ENCODE results near the gene GMPR.
"Not testable (repeated sequence)": the region's sequence is repeated elsewhere in the genome, so short reads cannot be mapped to it uniquely, and the experiment has no call there.

The GMPR gene

DNA sequence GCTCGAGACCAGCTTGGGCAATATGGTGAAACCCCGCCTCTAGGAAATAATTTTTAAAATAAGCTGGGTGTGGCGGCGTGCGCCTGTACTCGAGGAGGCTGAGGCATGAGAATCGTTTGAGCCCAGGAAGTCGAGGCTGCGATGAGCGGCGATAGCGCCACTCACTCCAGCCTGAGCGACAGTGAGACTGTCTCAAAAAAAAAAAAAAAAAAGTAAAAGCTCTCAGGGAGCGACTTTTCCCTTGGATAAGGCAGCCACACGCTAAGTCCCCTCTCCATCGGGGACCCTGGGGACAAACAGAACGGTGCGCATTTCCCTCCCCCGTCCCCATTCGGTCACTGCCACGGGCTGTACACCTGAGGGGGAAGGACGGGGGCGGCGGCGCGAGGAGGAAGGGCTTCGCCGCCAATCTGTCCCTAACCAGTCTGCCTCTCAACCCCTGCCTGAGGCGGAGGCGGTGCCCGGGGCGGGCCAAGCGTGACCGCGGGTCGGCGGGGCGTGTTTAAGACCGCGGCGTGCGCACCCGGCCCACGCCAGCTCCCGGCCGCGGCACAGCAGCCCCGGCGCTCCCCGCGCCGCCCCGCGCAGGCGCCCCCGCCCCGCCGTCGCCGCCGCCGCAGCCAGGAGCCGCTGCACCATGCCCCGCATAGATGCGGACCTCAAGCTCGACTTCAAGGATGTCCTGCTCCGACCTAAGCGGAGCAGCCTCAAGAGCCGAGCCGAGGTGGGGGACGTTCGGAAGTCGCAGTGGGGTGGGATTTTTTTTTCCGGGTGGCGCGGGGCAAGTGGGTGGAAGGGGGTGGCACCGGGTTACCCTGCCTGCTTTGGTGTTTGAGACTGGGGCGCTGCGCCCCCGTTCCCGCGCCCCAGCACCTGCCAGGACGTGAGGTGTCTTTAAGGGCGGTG lies at the start of gene GMPR:
GMPR (plus strand) TSS at position 531 of the 906 bp plus-strand sequence; CDS start at position 638, 107 bp downstream.
- DNase-seq: peak; percentile 57

DNA sequence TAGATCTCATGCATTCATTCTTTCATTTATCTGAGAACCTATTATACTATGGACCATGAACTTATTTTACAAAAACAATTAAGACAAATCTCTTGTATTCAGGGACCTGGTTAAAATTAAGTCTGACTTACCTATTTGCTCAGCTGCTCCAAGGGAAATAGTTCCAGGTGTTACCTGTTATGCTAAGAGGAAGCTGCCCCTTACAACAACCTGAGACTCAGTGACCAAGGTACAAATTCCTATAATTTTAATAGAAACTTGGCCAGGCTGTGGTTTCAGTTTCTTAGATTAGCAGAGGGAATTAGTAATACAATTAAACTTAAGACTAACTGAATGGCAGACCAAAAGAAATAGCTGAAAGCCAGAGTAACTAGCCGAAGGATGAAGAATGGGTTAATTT lies 48.2 kb upstream of the GMPR start:
- DNase-seq: no peak

DNA sequence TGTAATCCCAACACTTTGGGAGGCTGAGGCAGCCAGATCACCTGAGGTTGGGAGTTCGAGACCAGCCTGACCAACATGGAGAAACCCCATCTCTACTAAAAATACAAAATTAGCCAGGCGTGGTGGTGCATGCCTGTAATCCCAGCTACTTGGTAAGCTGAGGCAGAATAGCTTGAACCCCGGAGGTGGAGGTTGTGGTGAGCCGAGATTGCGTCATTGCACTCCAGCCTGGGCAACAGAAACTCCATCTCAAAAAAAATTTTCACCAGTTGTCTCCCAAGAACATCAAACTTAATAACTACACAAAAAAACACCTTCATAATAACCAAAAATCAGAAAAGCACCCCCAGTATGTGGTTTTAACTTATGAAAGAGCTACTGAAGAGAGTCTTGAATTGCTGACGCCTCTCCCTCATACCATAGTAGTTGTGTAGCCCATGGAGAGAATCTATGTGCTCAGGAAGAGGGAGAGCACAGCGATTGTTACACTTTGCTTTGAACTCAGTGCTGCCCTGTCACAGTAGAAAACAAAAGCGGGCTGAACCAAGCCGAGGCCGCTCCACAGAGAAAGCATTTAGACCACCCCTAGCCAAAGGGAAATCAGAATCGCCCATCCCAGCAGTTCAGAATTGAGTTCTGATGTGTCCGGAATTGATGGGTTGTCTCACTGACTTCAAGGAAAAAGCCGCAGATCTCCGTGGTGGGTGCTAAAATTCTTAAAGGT lies 42.0 kb upstream of the GMPR start:
- no peak for DNase-seq

DNA sequence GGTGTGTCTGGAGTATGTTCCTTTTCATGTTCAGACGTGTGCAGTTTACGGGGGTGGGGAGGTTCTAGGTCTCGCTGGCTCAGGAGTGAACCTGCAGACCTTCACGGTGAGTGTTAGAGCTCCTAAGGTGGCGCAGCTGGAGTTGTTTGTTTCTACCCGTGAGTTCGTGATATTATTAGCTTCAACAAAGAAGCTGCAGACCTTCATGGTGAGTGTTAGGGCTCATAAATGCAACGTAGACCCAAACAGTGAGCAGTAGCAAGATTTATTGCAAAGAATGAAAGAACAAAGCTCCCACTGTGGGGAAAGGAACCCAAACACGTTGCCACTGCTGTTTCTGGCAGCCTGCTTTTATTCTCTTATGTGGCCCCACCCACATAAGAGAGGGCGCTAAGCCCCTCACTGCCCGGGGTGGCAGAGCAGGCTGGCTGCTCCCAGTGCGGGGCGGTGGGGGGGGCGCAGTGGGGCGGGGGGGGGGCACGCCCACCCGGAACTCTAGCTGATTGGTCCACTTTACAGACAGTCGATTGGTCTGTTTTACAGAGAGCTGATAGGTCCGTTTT lies 41.3 kb upstream of the GMPR start:
- DNase-seq: no peak

DNA sequence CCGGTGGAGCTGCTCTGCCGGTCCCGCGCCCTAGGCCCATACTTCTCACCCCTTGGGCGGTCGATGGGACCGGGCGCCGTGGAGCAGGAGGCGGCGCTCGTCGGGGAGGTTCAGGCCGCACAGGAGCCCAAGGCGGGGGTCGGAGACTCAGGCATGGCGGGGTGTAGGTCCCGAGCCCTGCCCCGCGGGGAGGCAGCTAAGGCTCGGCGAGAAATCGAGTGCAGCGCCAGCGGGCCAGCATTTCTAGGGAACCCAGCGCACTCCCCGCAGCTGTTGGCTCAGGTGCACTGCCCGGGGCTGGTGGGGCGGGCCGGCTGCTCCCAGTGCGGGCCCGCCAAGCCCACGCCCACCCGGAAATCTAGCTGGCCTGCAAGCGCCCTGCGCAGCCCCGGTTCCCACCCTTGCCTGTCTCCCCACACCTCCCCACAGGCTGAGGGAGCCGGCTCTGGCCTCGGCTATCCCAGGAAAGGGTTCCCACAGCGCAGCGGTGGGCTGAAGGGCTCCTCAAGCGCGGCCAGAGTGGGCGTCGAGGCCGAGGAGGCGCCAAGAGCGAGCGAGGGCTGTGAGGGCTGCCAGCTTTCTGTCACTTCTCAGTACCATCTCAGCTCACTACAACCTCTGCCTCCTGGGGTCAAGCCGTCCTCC lies 40.2 kb upstream of the GMPR start:
- no peak for DNase-seq

DNA sequence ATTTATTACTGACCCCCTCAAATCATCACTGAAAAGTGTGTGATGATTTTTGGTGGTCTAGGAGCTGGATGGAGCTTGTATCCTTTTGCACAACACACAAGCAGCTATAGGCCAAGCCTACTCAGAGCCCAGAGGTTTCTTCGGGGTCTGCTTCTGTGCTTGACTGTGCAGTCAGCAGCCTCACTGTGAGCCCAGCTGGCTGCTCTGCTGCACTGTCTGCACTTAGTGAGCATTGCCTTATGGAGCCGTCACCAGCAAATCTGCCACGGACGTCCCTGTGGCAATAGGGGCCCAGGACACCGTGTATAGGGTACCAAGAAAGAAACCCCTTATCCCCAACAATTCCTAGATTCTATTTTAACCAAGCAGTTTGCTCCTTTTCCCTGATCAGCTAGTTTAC lies 38.6 kb upstream of the GMPR start:
- DNase-seq: no peak

DNA sequence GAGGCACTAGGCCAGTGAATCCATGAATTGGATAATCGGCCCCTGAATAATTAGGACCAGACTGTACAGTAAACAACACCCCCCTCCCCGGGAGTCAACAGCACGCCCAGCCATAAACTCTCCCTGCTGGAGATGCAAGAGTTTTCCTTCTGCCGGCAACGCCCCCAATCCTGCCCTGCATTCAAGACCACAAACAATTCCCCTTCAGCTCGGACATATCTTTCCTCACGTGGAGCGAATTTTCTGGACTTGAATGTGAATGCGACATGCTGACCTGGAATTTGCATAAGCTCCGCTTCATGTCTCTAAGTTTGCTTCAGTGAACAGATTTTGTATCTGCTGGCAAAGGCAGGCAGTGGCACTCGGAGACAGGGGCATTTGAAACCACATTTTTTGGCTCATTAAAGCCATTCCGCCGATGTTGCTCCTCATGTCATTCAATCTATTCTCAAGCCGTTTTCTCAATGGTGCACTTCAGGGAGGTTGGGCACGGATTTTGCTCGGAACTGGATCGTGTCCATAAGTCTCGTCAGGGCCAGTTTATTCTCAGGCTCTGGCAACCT lies 38.0 kb upstream of the GMPR start:
- DNase-seq: no peak

DNA sequence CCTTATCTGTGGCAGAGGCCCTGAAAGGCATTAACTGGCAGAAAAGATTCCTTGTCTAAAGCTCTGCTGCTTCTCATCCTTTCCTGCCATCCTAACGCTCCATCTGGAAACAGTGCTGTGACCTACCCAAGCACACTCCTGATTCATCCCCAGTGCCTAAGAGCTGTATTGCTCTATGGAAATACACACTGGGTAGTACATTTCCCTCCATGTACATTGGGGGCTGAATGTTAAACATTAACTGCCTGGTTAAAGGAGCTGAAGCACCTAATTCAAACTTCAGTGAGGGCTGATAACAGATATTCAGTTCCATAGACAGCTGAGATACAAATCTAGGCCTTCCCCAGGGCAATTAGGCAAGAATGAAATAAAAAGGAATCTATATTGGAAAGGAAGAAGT lies 36.7 kb upstream of the GMPR start:
- DNase-seq: no peak

DNA sequence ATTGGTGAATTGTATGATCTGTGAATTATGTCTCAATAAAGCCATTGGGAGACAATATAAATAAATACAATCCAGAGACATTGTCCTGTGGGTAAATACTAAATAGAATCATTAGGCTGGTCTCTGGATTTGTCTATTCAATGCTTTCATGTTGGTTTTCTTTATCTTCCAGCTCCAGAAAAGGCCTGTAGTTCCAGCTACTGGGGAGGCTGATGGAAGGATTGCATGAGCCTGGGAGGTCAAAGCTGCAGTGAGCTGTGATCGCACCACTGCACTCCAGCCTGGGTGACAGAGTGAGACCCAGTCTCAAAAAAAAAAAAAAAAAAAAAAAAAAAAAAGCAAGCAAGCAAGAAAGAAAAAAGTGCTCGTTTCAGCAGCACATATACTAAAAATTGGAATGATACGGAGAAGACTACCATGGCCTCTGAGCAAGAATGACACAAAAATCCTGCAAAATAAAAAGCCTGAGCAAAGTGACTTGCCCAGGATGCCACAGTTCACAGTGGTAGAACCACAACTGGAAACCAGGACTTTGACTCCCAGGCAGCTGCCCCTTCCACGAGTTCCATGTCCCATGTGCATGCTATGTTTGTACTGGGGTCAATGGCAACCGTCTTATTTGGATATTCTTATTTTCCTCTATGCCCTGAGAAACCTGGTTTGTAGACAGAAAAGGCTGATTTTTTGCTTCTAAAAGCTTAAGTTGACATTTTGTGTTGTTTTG lies 33.6 kb upstream of the GMPR start:
- no peak for DNase-seq

DNA sequence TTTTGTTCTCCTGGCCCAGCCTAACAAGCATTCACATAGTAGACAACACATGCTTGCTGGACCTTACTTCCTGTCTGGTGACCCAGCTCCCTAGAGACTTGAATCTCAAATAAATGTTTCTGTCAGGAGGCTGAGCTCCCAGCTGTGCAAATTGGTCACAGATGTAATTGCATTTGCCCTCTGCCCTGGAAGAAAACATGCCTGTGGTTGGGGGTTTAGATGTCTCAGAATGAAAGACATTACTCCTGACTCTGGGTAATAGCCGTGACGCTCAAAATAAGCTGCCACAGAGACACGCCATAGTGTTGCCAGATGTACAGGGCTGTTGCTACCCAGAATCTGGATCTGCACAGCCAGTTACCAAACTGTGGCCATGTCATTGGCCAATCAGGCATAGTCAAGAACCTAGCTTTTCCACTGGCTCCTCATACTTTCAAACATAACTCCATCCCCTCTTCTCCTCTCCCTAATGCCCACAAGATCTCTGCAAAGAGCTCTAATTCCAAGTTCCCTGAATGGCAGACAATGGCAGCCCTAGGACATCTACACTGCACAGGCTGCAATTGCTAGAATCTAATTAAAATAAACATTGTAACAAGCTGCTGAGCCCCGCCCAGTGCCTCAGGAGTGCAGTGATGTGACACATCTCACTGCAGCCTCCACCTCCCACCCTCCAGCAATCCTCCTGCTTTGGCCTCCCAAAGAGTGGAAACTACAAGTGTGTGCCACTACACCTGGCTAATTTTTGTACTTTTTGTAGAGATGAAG lies 32.8 kb upstream of the GMPR start:
- DNase-seq: no peak

DNA sequence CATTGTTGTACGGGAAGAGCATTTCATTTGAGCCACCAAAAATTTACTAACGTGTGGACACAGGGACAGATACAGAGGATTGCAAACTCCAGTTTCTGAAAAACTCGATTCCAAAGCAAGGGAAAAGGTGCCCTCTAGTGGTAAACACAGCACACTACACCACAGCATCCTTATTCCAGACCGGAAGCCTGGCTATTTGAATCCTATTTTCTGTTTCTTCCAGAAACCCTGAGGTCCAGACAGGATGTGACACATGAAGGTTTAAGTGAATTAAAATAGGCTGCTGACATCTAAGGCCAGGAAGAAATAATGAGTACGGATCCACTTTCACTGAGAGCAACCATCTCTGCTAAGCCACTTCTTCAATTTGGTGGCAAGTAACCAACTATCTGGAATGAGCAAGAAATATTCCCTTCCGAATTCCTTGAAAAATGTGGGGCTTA lies 31.8 kb upstream of the GMPR start:
- DNase-seq: peak; percentile 24

DNA sequence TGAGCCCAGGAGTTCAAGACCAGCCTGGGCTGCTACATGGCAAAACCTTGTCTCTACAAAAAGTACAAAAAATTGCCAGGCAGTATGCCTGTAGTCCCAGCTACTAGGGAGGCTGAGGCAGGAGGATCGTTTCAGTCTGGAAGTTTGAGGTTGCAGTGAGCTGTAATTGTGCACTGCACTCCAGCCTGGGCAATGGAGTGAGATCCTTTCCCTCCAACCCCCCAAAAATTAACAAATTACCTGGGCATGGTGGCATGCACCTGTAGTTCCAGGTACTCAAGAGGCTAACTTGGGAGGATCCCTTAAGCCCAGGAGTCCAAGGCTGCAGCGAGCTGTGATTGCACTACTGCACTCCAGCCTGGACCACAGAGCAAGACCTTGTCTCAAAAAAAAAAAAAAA lies 29.4 kb upstream of the GMPR start:
- DNase-seq: no peak

DNA sequence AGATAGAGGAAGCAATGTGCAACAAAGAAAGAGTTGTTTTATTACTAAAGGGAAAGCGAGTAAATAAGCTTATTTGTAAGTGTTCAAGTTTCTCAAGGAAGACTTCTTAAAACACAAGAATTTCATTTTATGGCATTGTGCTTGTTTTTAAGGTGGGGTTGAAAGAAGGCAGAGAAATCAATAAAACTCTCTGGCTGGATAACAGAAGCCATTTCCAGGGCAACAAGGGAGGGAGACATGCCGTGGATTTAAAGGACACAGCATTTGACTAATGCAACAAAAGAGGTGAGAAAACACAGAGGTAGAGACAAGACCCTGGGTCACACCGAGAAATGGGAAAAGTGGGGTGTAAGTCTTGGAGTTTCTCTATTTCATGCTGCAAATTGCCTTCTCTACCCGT lies 28.8 kb upstream of the GMPR start:
- no peak for DNase-seq

DNA sequence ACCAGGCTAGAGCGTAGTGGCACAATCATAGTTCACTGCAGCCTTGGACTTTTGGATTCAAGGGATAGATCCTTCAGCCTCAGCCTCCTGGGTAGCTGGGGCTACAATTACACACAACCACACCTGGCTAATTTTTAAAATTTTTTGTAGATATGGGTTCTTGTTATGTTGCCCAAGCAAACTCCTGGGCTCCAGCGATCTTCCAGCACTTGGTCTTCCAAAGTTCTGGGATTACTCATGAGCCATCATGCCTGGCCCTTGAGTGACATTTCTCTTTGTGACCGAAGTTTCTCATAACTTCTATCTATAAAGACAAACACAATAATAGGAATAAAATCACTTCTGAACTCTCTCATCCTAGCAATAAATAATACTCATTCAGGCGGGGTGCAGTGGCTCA lies 26.1 kb upstream of the GMPR start:
- no peak for DNase-seq

DNA sequence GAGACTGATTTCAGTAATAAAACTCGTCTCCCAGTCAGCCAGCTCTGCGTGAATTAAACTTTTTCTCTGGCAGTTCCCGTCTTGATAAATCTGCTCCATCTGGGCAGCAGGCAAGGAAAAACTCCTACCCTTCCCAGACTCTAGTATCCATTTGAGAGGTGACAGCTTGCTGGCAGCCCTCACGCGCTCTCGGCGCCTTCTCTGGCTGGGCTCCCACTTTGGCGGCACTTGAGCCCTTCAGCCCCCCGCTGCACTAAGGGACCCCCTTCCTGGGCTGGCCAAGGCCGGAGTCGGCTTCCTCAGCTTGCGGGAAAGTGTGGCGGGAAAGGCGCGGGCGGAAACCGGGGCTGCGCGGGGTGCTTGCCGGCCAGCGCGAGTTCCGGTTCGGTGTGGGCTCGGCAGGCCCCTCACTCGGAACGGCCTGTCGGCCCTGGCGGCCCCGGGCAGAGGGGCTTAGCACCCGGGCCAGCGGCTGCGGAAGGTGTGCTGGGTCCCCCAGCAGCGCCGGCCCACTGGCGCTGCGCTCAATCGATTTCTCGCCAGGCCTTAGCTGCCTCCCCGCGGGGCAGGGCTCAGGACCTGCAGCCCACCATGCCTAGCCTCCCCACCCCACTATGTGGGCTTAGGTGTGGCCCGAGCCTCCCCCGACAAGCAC lies 21.8 kb upstream of the GMPR start:
- no peak for DNase-seq

DNA sequence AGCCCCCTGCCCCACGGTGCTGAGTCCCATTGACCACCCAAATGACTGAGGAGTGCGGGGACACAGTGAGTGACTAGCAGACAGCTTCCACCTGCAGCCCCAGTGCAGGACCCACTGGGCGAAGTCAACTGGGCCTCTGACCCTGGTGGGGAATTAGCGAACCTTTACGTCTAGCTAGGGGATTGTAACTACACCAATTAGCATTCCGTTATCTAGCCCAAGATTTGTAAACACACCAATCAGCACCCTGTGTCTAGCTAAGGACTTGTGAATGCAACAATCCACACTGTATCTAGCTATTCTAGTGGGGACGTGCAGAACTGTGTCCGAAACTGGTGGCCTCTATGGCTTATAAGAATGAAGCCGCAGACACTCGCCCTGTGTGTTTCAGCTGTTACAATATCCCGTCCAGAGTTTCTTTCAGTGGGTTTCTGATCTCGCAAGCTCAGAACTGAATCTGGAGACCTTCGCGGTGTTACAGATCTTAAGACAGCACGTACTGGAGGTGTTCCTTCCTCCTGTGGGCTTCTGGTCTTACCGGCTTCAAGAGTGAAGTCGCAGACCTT lies 21.1 kb upstream of the GMPR start:
- no peak for DNase-seq

DNA sequence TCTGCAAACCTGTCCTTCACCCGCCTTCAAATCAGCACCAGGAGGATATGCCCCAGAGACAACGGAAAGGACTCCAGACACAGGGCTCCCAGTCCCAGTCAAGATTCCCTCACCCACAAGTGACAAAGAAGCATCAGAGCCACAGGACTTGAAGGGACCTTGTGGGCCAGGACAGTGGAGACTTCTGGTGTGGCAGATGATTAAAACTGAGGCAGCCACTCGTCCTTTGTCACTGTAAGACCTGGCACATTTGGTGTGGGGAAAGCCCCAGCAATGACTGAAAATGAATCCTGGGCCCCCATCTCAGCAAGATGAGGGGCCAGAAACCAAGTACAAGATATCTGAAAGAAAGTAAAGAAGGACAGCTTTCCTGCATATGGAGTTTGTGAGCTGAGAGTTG lies 15.6 kb upstream of the GMPR start:
- DNase-seq: no peak

DNA sequence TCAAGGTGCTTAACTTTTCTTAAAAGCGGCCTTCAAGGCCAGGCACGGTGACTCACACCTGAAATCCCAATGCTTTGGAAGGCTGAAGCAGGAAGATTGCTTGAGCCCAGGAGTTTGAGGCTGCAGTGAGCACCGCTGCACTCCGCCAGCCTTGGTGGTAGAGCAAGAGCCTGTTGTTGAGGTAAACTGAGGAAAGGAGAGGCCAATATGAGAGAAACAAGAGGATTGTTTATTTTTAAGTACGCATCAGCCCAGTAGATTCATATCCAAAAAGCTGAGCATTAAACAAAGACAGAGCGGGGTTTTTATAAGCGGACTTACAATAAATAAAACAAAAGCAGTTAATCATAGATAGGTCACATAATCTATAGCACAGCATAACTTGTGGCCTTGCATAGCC lies 15.0 kb upstream of the GMPR start:
- DNase-seq: no peak

DNA sequence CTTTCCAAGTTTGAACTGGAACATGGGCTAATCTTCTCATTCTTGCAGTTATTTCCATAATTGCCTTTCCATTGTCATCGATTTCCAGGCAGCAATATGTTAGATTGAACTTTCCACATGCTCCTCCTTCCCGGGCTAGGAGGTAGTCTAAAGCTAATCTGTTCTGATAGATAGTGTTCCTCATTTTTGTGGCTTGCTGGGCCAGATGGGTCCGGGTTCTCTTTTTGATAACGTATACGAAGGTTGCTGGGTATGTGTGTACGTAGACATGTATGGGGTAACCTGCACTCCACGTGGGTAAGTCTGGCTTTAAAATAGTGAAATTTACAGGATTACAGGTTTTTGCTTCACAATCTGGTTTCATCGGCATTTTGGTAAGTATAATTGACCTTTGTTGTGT lies 14.0 kb upstream of the GMPR start:
- DNase-seq: no peak

DNA sequence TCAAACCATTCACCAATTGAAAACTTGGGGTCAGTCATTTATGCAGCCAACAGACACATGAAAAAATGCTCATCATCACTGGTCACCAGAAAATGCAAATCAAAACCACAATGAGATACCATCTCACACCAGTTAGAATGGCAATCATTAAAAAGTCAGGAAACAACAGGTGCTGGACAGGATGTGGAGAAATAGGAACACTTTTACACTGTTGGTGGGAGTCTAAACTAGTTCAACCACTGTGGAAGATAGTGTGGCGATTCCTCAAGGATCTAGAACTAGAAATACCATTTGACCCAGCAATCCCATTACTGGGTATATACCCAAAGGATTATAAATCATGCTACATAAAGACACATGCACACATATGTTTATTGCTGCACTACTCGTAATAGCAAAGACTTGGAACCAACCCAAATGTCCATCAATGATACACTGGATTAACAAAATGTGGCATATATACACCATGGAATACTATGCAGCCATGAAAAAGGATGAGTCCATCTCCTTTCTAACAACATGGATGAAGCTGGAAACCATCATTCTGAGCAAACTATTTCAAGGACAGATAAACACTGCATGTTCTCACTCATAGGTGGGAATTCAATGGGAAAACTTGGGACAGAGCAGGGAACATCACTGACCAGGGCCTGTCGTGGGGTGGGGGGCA lies 13.2 kb upstream of the GMPR start:
- DNase-seq: not testable (repeated sequence)

Measured in activated T-cell treated with anti-CD3 and anti-CD28 coated beads for 4 hours (primary cell).